ENCODE results near the gene RHOXF2.

The RHOXF2 gene

DNA sequence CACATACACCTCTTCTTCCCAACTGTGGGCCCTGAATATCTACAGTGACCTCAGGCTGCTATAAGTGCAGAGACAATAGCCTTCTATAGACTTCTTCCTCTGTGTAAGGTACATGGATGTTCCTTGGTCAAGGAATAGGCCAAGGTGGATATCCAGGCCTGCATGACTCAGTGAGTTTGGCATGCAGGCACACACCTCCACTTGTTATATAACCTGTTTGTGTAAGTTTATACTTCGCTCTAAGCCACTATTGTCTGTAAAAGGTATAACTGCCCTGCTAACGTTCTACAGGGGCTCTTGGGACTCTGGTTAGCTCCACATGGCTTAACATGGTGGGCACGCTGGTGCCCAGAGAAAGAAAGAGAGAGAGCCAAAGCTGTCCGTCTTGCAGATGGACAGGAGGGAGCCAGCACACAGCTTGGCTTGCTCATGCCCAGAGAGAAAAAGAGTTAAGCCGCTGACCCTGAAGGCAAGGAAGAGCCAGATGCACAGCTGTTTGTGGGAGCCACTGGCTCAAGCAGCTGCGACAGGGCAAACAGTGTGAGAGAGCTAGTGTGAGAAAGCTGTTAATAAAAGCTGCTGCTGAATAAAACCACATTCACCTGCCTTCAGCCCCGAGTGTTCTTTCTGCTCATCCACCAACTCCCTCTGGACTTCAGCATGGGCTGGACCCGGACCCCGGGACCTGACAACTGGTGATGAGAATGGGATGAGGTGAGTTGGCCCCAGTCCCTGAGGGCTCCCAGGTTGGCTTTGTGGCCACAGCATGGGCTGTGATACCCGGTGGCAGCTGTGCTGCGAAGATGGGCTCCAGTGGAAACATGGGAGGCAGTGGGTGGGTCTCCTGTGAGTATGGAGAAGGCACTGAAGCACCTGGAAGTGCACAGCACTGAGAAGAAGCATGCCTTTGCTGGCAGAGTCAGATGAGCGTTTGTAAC, 47.7 kb downstream of the RHOXF2 start:
- DNase-seq: no peak

DNA sequence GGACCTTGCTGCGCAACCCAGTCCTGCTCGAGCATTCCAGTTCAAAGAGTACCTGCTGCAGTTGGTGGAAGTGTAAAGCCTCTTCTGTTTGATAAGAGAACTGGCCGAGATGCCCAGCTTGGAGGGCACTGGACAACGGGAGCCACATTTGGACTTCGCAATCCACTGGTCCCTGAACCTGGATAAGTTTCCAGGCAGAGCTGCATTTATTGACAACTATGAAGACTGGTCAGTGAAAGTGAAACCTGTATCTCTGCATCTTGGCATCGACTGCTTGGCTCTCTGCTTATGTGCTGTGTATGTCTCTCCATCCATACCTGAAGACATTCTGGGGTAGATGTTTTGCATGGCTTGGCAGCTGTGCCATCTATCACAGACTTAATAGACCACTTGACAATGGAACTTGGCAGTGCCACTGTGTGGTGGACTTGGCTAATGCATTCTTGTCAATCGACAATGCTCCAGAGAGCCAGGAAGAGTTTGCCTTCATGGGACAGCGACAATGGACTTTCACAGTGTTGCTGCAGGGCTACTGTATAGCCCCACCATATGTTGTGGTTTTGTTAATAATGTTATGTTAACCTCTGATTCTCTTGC, 48.7 kb downstream of the RHOXF2 start:
- DNase-seq: no peak

DNA sequence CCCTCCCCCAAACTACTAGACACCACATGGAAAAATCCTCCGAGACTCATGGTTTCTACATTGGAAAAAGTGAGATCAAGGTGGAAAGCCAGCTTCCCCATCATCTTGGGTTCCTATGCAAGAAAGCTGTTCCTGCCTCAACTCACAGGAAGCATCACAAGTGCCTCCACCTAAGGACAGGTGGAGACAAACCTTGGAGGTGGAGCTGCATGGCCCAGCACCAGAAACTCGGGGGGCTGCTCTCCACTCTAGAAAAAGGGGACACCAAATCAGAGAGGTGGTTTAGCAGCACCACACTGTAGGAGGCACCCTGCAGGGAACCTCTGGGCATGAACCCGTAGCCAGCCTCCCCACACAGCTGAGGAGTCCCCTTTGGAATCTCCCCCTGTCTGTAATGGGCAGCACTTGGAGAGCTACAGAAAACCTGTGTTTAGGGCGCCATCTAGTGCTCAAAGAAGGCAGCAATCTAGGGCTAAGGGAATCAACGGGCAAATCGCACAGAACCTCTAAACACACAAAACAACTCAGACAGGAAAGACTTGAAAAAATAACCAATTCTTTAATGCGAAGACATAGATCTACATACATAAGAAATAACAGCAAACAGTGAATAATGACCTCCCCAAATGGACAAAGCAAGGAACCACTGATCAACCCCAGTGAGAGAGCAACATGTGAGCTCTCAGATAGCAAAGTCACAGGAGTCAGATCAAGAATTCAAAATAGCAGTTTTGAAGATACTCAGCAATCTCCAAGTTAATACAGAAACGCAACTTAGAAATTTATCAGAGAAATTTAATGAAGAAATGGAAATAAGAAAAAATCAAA, 55.2 kb downstream of the RHOXF2 start:
- peak; percentile 48 for DNase-seq
